Lung (tissue), 12 donors: ENCODE measurements around the gene SMPDL3B. TPM values are rescaled to one million over a fixed set of nuclear protein-coding genes. Genes with fewer than 3 reads are reported as not detected.
A peak's percentile ranks its signal among the peaks of the same experiment; 100 is the strongest.

Experiments used
- ATAC-seq: fragments of 200-7000 bp; cut with Tn5 transposase; one replicate; pipeline ENCODE4 v1.9.1; 2020; ENCODE audit warnings: moderate number of reproducible peaks; ENCODE audit not compliant: insufficient read depth, low FRiP score
- DNase-seq, 3 donors: peaks; one replicate each; pipeline ENCODE4 v3.0.0-alpha.2; 2013 to 2017
- H3K27ac ChIP-seq, 2 donors: one replicate each; pipeline ENCODE4 v1.5.1; 2013; ENCODE audit warnings: mild to moderate bottlenecking in 2 of 2, moderate library complexity in 2 of 2, control low read depth in 1 of 2, inconsistent platforms in 1 of 2, low read depth in 1 of 2, low read length in 1 of 2
- H3K27me3 ChIP-seq, 3 donors: one replicate each; pipeline ENCODE4 v1.5.1; 2013; ENCODE audit warnings: low read length in 2 of 3; ENCODE audit not compliant: control insufficient read depth in 3 of 3, insufficient read depth in 3 of 3
- H3K36me3 ChIP-seq, 4 donors: one replicate each; pipeline ENCODE4 v1.5.1; 2013; ENCODE audit warnings: low read length in 4 of 4, mild to moderate bottlenecking in 1 of 4, moderate library complexity in 1 of 4; ENCODE audit not compliant: control insufficient read depth in 4 of 4, insufficient read depth in 4 of 4
- H3K4me1 ChIP-seq, 5 donors: one replicate each; pipeline ENCODE4 v1.5.1; 2013; ENCODE audit warnings: low read length in 5 of 5, mild to moderate bottlenecking in 2 of 5, moderate library complexity in 1 of 5; ENCODE audit not compliant: control insufficient read depth in 5 of 5, insufficient read depth in 5 of 5
- H3K4me3 ChIP-seq: one replicate; pipeline ENCODE4 v1.5.1; 2013; ENCODE audit warnings: mild to moderate bottlenecking, control low read depth, moderate library complexity
- H3K9ac ChIP-seq, 2 donors: one replicate each; pipeline ENCODE4 v1.5.1; 2013; ENCODE audit warnings: low read length in 2 of 2, control low read depth in 1 of 2; ENCODE audit not compliant: insufficient read depth in 1 of 2
- H3K9me3 ChIP-seq, 4 donors: one replicate each; pipeline ENCODE4 v1.5.1; 2013; ENCODE audit warnings: low read length in 3 of 4, mild to moderate bottlenecking in 1 of 4, moderate library complexity in 1 of 4; ENCODE audit not compliant: control insufficient read depth in 4 of 4, insufficient read depth in 3 of 4
- WGBS, 2 donors: extraction: QIAGEN DNeasy Blood & Tissue Kit; methylation state at CpG; one replicate each; pipeline ENCODE4 v1.1.7; 2013; 5-methylcytosine and 5-hydroxymethylcytosine counted together
- polyA plus RNA-seq, 2 donors: library from polyadenylated mRNA; stranded (reverse); fragments of 200-250 nt; gene quantifications; one replicate each; pipeline ENCODE4 v1.2.1, GENCODE V29; 2013
- total RNA-seq, 2 donors: library from RNA; depleted of rRNA in 1 of 2; stranded (reverse); fragments of >200 nt in 1 of 2; gene quantifications; one replicate each; pipeline ENCODE4 v1.2.1, GENCODE V29; 2014 to 2021
- TF ChIP-seq, protein P1 (sequence below): IDR thresholded peaks from 2 replicates; pipeline ENCODE4 v1.5.1; 2012; ENCODE audit warnings: mild to moderate bottlenecking; ENCODE audit errors: control extremely low read depth, extremely low read depth
- donor health status: control.
- donor health status: control.
- donor health status: Bipolar disorder and iron deficiency.
- donor health status: healthy.
- donor health status: DM: yes; HTN: yes; CAD: no.

SMPDL3B gene
- total and polyA plus RNA-seq, 4 donors: 6.4 to 17.6 (median 16.8) TPM

DNA sequence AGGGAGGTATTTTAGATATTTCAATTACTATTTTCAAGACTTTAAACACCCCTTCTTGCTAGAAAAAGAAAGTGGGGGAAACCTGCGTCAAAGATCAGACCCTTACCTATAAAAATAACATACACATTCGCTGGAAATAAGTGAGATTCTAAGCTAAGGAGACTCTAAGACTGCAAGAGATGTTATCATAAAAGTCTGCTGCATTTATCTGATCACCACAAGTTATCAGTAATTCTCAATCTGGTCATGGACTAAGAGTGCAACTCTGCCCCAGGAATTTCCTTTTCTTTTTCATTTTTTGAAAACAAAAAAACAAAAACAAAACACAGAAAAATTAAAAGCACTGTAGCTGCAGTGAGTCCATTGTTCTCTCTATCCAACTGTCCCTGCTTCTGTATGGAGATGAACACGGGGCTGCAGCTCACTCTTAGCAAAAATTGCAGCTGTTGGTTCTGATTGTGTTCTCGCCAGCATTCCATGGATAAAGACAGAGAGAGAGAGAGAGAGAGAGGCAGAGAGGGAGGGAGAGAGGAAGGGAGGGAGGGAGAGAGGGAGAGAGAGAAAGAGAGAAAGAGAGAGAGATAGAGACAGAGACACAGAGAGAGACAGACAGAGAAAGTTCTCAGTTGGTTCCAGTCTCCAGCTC is 39.1 kb downstream of the SMPDL3B start:
- no peak for ATAC-seq
- Histone ChIP-seq H3K27me3 (no peaks in the 10 kb centered on the region), H3K27ac (peak overlapping the region in 1 of 2 donors; percentile 13), H3K4me3 (no peak overlapping the region), H3K9me3 (no peaks in the 10 kb centered on the region), H3K36me3 (peaks cover 0 to 25% (median 11%) of the 10 kb centered on the region in 4 donors), H3K9ac (no peak overlapping the region), H3K4me1 (peaks cover 0 to 6% (median 0%) of the 10 kb centered on the region in 5 donors)
- no peak for DNase-seq
- TF ChIP-seq, protein P1, sequence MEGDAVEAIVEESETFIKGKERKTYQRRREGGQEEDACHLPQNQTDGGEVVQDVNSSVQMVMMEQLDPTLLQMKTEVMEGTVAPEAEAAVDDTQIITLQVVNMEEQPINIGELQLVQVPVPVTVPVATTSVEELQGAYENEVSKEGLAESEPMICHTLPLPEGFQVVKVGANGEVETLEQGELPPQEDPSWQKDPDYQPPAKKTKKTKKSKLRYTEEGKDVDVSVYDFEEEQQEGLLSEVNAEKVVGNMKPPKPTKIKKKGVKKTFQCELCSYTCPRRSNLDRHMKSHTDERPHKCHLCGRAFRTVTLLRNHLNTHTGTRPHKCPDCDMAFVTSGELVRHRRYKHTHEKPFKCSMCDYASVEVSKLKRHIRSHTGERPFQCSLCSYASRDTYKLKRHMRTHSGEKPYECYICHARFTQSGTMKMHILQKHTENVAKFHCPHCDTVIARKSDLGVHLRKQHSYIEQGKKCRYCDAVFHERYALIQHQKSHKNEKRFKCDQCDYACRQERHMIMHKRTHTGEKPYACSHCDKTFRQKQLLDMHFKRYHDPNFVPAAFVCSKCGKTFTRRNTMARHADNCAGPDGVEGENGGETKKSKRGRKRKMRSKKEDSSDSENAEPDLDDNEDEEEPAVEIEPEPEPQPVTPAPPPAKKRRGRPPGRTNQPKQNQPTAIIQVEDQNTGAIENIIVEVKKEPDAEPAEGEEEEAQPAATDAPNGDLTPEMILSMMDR: no peak
- 82 to 95% methylated on average over 4 of the region's 4 CpGs for WGBS, 2 donors

DNA sequence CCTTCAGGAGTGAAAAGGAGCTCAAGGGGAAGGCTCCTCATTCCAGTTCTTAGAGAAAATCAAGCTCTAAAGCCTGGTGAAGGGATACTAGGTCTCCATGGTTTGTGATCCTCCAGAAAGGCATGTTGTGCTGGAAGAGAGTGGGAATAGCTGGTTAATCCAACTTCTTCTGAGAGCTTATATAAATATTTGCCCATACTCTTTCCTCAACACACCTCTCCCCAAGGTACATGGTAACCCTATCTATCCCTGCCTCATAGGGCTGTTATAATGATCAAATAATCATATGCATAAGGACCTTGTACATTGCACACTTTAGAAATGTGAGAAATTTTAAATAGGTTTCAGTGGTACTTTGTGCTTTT is 39.6 kb downstream of the SMPDL3B start:
- TF ChIP-seq, protein P1: no peak
- Histone ChIP-seq H3K27me3 (no peaks in the 10 kb centered on the region), H3K9me3 (no peaks in the 10 kb centered on the region), H3K9ac (no peak overlapping the region), H3K4me1 (peaks cover 0 to 6% (median under 1%) of the 10 kb centered on the region in 5 donors), H3K27ac (no peak overlapping the region), H3K4me3 (no peak overlapping the region), H3K36me3 (peaks cover 0 to 25% (median 11%) of the 10 kb centered on the region in 4 donors)
- ATAC-seq (no peak), DNase-seq (no peak)

DNA sequence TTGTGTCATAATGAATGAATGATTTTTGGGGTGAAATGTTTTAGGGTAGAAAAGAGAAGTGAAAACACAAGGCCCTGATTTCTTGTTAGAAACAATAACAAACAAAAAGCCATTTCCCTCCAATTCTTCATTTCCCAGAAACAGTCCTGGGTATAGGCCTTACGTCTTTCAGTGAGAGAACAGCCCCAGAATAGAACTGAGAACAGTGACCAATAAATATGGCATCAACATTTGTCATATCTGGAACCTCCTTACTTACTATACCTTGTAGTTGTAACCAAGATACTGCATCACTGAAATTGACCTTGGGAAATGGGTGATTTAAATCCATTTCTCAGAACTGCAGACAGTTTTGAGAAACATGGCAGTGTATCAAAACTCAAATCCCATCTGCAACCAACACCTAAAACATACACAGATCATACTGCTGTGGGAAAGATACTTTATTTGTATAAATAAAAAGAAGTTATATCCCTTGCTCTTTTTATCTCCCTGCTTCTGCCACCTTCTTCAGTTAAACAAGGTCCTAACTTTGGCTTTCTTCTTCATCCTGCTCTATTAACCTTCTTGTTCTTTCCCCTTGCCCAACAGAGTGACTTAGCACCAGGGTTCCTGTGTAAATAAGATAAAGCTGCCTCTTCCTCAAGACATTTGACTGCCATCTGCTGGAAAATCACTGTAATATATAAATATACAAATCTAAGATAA is 44.5 kb downstream of the SMPDL3B start:
- H3K4me1 ChIP-seq: peaks cover 0 to 8% (median 2%) of the 10 kb centered on the region in 5 donors
- H3K27ac ChIP-seq: no peak overlapping the region
- H3K27me3 ChIP-seq: no peaks in the 10 kb centered on the region
- TF ChIP-seq, protein P1: peak; percentile 34
- H3K9me3 ChIP-seq: no peaks in the 10 kb centered on the region
- H3K36me3 ChIP-seq: peaks cover 0 to 13% (median 5%) of the 10 kb centered on the region in 4 donors
- ATAC-seq: peak; percentile 27
- H3K9ac ChIP-seq: no peak overlapping the region
- H3K4me3 ChIP-seq: no peak overlapping the region
- WGBS, 2 donors: 58 to 63% methylated on average over 1 of the region's 1 CpG
- peak in 2 of 3 donors; percentile 76 to 84 for DNase-seq
